GM19043 (cell line): ENCODE measurements around the gene NLRP12.
"Not testable (repeated sequence)": the region's sequence is repeated elsewhere in the genome, so short reads cannot be mapped to it uniquely, and the experiment has no call there.

Source experiments
- ATAC-seq: cut with Tn5 transposase; IDR thresholded peaks from one replicate; pipeline ENCODE4 v1.9.1; 2021; ENCODE audit warnings: low read depth; ENCODE audit not compliant: unreplicated experiment

The NLRP12 gene

DNA sequence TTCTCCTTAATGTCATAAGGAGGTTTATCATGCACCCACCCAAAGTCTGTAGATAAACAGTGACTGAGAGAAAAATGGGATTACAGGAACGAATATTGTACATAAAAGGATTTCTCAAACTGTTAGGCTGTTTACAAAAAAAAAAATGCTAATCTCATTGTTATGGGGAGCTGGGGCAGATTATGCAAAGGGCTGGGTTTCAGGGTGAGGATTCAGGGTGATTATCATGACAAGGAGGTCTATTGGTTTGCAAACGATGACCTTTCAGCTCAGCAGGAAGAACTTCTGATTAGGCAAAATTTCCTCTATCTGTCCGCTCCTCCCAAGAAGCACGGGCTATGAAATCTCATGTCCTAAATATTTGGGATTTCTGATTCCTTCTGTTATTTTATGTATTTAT is 41.4 kb downstream of the NLRP12 start:
- no peak for ATAC-seq

DNA sequence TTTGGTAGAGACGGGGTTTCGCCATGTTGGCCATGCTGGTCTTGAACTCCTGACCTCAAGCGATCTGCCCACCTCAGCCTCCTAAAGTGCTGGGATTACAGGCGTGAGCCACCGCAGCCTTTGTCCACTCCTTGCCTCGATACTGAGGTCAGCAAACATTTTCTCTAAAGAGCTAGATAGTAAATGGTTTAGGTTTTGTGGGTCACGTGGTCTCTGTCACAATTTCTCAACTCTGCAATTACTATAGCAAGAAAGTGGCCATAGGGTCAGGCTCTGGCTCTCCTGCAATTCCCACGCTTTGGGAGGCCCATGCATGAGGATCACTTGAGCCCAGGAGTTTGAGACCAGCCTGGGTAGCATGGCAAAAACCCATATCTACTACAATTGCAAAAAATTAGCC is 42.8 kb downstream of the NLRP12 start:
- not testable (repeated sequence) for ATAC-seq

DNA sequence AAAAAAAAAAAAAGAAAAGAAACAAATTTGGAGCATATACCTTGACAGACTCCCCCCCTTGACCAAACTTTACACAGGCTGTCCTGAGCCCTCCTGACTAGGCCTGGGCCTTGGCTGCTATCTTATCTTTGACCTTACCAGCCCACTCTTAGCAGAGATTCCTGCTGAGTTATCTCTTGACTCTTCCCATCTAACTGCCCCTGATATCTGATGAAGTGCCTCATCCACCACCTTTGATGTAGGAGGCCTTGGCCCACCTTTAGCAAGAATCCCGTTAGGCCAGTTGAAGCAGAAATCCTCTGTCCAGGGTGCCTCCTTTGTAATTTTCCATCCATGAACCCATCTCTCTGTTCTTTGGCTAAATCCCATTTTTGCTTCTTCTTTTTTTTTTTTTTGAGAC is 43.6 kb downstream of the NLRP12 start:
- no peak for ATAC-seq

DNA sequence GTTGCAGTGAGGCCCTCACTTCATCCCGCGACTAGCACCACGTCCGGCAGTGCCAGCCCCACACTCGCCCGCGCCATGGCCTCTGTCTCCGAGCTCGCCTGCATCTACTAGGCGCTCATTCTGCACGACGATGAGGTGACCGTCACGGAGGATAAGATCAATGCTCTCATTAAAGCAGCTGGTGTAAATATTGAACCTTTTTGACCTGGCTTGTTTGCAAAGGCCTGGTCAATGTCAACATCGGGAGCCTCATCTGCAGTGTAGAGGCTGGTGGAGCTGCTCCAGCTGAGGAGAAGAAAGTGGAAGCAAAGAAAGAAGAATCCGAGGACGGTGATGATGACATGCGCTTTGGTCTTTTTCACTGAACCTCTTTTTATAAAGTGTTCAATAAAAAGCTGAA is 48.6 kb downstream of the NLRP12 start:
- ATAC-seq = no peak

DNA sequence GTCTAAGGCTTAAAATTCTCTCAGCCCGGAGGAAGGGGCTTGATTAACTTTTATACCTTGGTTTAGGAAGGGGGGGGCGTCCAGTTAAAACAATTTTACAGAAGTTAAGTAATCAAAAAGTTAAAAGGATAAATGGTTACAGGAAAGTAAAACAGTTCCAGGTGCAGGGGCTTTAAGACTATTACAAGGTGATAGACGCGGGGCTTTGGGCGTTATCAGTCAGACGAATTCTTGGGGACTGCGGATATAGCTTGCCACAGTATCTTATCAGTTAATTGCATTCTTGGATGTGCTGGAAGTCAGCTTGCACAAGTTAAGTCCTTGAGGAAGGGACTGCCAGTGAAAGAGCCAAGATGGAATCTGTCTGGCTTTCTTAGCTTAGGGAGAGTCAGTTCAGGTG is 49.6 kb downstream of the NLRP12 start:
- ATAC-seq = not testable (repeated sequence)

DNA sequence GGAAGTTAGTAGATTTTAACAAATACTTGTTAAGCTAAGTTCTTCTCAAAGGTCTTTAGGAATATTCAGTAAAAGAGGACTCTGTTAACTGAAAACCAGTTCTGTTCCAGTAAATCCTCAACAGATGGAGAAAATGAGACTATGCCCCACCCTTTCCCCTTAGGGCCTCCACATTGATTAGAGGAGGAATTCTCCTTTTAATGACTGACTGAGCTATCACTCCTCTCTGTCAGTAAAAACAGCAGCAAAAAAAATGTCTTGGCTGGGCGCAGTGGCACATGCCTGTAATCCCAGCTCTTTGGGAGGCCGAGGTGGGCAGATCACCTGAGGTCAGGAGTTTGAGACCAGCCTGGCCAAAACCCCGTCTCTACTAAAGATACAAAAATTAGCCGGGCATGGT is 50.1 kb downstream of the NLRP12 start:
- no peak for ATAC-seq

DNA sequence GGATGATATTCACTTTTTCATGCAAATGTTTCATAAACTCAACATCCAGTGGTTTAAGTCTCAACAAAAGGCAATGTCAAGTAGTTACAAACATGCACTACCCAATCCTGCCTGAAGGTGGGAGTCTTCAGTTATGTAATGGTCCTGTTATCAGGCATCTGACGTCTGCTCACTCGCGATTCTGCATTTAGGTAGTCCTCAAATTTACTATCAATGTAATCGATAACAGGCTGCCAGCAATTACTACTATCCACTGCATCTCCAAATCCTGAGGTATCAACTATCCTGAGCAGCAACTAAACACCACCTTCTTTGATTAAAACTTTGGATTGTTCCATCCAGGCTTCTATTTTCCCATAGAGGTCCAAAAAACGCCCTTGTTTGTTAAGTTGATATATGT is 51.2 kb downstream of the NLRP12 start:
- no peak for ATAC-seq

DNA sequence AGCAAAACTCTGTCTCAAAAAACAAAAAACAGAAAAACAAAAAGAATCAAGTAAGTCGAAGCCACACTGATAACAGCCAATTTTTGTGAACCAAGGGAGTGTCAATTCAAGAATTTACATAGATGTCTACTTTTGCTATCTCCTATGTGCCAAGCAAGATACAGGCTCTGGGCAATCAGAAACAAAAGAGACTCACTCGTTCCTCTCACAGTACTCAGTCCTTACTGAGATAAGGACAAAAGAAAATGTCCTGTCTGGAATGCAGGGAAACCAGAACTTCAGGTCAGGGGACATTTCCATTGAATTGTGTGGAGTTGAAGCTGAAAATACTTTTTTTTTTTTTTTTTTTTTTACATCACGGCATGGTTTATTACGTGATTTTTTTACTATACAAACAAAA is 53.0 kb downstream of the NLRP12 start:
- no peak for ATAC-seq

DNA sequence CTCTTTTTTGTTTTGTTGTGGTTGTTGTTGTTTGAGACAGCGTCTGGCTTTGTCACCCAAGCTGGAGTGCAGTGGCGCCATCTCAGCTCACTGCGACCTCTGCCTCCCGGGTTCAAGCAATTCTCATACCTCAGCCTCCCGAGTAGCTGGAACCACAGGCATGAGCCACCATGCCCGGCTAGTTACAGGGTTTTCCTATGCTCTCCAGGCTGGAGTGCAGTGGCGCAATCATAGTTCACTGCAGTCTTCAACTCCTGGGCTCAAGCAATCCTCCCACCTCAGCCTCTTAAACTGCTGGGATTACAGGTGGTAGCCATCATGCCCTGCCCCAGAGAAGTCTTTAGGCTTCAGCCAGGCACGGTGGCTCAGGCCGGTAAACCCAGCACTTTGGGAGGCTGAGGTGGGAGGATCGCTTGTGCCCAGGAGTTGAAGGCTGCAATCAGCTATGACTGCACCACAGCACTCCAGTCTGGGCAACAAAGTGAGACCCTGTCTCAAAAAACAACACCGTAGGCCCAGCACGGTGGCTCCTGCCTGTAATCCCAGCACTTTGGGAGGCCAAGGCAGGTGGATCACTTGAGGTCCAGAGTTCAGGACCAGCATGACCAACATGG is 54.3 kb downstream of the NLRP12 start:
- ATAC-seq = not testable (repeated sequence)

DNA sequence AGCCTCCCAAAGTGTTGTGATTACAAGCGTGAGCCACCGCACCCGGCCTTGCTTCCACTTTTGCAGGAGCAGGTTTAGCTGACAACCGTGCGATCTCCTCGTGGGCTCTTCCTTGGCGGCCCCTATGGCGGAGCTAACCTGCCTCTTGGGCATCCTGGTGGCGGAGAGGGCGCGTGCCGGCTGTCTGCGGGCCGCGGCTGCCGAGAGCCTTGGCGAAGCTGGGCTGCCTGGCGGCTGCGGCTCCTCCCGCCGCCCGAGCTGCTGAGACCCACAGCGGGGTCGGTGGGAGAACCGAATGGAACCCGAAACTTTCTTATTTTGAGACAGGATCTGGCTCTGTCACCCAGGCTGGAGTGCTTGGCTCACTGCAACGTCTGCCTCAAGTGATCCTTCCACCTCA is 55.7 kb downstream of the NLRP12 start:
- no peak for ATAC-seq

DNA sequence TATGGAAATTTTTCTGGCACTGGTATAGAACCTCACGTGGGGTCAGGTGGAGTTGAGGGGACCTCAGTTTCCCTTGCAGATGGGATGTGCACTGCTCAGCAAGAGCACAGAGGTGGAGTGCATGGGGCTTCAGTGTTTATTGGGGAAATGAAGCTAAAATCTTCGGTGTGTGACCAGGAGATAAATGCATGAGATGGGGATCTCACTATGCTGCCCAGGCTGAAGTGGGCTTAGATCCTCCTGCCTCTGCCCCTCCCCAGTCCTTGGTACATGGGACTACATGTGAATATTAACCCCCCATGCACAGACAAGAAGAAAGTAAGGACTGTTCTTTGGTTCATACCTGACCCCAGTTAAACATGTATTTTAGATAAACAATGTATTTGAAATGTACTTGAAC is 65.1 kb downstream of the NLRP12 start:
- ATAC-seq = not testable (repeated sequence)
